MCF 10A (cell line): ENCODE results near the gene ATPAF1. TPM values are rescaled to one million over a fixed set of nuclear protein-coding genes. Genes with fewer than 3 reads are reported as not detected.
"Not testable (repeated sequence)": the region's sequence is repeated elsewhere in the genome, so short reads cannot be mapped to it uniquely, and the experiment has no call there.

ENCODE experiments used
- BruUV-seq: library from RNA; stranded (reverse); fragments of 400-500 nt; replicated peaks from 2 replicates; lab custom pipeline; 2021; lab: Mats Ljungman, UMichigan
- CTCF ChIA-PET: fragments of 300-600 bp; sonication (Branson Sonifier 250); formaldehyde crosslinking; extraction: SDS; loops from one replicate; lab custom pipeline; 2021; ENCODE audit warnings: antibody characterized with exemption, inconsistent platforms; lab: Yijun Ruan, JAX
- POLR2A ChIA-PET: fragments of 300-600, 350-650 bp; sonication (Branson Sonifier 250); formaldehyde crosslinking; extraction: SDS; loops from one replicate; lab custom pipeline; 2020; ENCODE audit warnings: antibody characterized with exemption, inconsistent platforms; lab: Yijun Ruan, JAX
- DNase-seq: peaks from one replicate; pipeline ENCODE4 v3.0.0-alpha.2; 2018; ENCODE audit not compliant: unreplicated experiment
- H3K27ac Mint-ChIP-seq: one replicate; pipeline ENCODE4 v1.8.0; 2022; ENCODE audit warnings: mild to moderate bottlenecking, low read depth, mixed read lengths; ENCODE audit not compliant: unreplicated experiment
- H3K27me3 Mint-ChIP-seq: one replicate; pipeline ENCODE4 v1.8.0; 2022; ENCODE audit warnings: mixed read lengths; ENCODE audit not compliant: insufficient read depth, unreplicated experiment
- H3K36me3 Mint-ChIP-seq: one replicate; pipeline ENCODE4 v1.8.0; 2022; ENCODE audit warnings: mild to moderate bottlenecking, moderate library complexity, mixed read lengths; ENCODE audit not compliant: insufficient read depth, unreplicated experiment
- H3K4me1 Mint-ChIP-seq: one replicate; pipeline ENCODE4 v1.8.0; 2022; ENCODE audit warnings: mixed read lengths; ENCODE audit not compliant: insufficient read depth, unreplicated experiment
- H3K4me3 Mint-ChIP-seq: one replicate; pipeline ENCODE4 v1.8.0; 2022; ENCODE audit warnings: mild to moderate bottlenecking, moderate library complexity, mixed read lengths; ENCODE audit not compliant: unreplicated experiment
- H3K9me3 Mint-ChIP-seq: one replicate; pipeline ENCODE4 v1.8.0; 2022; ENCODE audit warnings: mixed read lengths; ENCODE audit not compliant: unreplicated experiment
- intact Hi-C: fragments of 100-400 bp; cut with micrococcal nuclease; formaldehyde crosslinking; loops from 2 replicates; pipeline ENCODE4 v1.14.1; 2022
- total RNA-seq: library from RNA; stranded (reverse); gene quantifications from 2 replicates; pipeline ENCODE4 v1.2.3, GENCODE V29; 2022
- TF ChIP-seq, protein P1 (sequence below): fragments of 200-600 bp; IDR thresholded peaks from one replicate; pipeline ENCODE4 v1.8.0; 2022; ENCODE audit warnings: antibody characterized with exemption, mild to moderate bottlenecking; ENCODE audit not compliant: unreplicated experiment

The ATPAF1 gene
- total RNA-seq, 1 experiment from 2014 or later: 43.2 TPM

DNA sequence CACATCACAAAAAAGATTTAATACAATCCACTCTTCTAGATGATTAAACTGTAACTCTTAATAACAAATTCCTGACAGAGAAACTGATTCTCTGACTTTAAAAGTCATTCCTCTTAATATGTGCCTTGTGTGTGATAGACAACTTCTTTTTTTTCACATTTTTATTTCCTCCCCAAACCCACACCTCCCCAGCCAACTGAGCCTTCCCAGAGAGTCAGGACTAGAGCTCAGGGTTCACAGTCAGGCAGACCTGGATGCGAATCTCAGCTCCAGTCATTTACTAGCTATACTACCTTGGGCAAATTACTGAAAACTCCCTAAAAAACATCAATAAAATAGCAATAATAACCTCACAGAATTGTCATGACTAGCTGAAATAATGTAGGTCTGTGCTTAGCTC lies 14.2 kb downstream of the ATPAF1 start:
- ChIA-PET POLR2A (interaction anchor here (1.7 to 2.1 kb wide), 2 partner anchors 10 to 13 kb away, joined by 6 to 7 read pairs; partner anchors contain the start of gene ATPAF1), CTCF (interaction anchor here (0.6 to 1.3 kb wide), 2 partner anchors 11 to 49 kb away, joined by 3 to 4 read pairs; no protein-coding TSS in a partner anchor)
- Mint-ChIP-seq H3K36me3 (peaks cover 59% of the 10 kb centered on the region), H3K4me3 (no peak overlapping the region), H3K27ac (no peak overlapping the region), H3K9me3 (no peaks in the 10 kb centered on the region), H3K4me1 (no peaks in the 10 kb centered on the region), H3K27me3 (no peaks in the 10 kb centered on the region)
- TF ChIP-seq, protein P1, sequence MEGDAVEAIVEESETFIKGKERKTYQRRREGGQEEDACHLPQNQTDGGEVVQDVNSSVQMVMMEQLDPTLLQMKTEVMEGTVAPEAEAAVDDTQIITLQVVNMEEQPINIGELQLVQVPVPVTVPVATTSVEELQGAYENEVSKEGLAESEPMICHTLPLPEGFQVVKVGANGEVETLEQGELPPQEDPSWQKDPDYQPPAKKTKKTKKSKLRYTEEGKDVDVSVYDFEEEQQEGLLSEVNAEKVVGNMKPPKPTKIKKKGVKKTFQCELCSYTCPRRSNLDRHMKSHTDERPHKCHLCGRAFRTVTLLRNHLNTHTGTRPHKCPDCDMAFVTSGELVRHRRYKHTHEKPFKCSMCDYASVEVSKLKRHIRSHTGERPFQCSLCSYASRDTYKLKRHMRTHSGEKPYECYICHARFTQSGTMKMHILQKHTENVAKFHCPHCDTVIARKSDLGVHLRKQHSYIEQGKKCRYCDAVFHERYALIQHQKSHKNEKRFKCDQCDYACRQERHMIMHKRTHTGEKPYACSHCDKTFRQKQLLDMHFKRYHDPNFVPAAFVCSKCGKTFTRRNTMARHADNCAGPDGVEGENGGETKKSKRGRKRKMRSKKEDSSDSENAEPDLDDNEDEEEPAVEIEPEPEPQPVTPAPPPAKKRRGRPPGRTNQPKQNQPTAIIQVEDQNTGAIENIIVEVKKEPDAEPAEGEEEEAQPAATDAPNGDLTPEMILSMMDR: no peak
- no peak for DNase-seq
- BruUV-seq: no TSS peak
- intact Hi-C loops: no loop called here

DNA sequence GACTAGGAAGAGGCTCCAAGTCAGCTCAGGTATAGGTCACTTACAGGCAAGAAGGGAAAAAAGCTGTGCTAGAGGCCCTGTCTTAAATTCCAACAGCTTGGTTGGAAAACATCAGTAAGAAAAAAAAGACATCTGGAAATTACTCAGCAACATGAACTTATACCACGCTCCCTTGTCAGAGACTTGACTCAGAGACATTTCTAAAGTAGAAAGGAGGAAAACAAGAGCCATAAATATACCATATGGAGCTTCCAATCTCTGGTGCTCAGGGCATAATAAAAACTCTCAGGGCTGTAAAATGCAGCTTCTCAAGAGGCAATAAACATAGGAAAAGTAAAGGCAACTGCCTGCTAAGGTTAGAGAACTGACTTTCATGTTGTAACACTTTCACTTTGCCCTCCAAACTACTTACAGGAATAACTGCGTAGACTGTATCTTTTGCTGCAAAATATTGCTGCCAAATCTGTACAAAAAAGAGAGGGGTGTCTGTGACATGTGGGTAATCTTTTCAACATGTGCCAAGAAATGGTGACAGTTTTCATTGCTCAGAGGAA lies 14.7 kb downstream of the ATPAF1 start:
- Mint-ChIP-seq H3K27ac (no peak overlapping the region), H3K36me3 (peaks cover 63% of the 10 kb centered on the region), H3K27me3 (no peaks in the 10 kb centered on the region), H3K9me3 (no peaks in the 10 kb centered on the region), H3K4me1 (no peaks in the 10 kb centered on the region), H3K4me3 (no peak overlapping the region)
- no peak for DNase-seq
- ChIA-PET CTCF (interaction anchor here (0.6 to 1.3 kb wide), 2 partner anchors 12 to 48 kb away, joined by 3 to 4 read pairs; no protein-coding TSS in a partner anchor), POLR2A (interaction anchor here (0.7 to 2.1 kb wide), 3 partner anchors 10 to 1047 kb away, joined by 3 to 7 read pairs (median 6); partner anchors contain the start of gene ATPAF1)
- TF ChIP-seq, protein P1: no peak
- intact Hi-C loops: no loop called here
- BruUV-seq: no TSS peak

DNA sequence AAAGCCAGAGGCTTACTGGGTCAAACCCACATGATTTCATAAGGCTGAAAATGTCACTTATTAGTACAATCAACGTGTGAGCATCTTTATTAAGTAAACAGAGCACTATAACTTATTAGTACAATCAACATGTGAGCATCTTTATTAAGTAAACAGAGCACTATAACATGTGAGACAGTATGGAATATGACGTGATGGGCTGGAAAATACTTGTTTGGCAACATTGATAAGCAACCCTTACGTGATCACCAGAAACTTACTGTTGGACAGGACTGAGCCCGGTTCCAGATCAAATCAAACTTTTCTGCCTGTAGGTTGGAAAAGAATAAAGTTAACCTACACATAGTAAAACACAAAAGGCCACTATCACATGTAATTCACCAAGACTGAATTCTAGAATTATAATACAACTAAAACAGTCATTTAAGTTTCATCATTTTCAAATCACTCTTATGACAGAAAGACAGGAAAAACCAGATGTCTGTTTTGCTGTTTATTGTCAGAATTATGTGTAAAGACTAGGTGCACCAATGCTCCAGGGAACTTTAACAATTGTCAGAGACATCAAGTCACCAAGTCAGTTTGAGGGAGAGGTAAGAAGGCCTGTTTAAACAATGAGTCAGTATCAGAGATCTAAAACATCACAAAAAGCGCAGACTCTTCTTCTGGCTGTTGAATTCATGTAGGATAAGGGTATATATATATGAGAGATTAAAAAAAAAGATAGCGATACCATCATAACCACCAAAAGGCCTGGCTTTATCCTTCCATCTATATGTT lies 15.7 kb downstream of the ATPAF1 start:
- ChIA-PET CTCF (interaction anchor here (0.6 to 0.7 kb wide), 3 partner anchors 11 to 244 kb away, joined by 3 to 7 read pairs (median 3); no protein-coding TSS in a partner anchor), POLR2A (interaction anchor here (0.6 to 0.7 kb wide), 3 partner anchors 9 to 1046 kb away, joined by 3 read pairs; no protein-coding TSS in a partner anchor)
- Mint-ChIP-seq H3K9me3 (no peaks in the 10 kb centered on the region), H3K4me3 (no peak overlapping the region), H3K36me3 (peaks cover 57% of the 10 kb centered on the region), H3K4me1 (no peaks in the 10 kb centered on the region), H3K27me3 (no peaks in the 10 kb centered on the region), H3K27ac (no peak overlapping the region)
- TF ChIP-seq, protein P1: no peak
- intact Hi-C loops: no loop called here
- DNase-seq: no peak
- BruUV-seq: no TSS peak

DNA sequence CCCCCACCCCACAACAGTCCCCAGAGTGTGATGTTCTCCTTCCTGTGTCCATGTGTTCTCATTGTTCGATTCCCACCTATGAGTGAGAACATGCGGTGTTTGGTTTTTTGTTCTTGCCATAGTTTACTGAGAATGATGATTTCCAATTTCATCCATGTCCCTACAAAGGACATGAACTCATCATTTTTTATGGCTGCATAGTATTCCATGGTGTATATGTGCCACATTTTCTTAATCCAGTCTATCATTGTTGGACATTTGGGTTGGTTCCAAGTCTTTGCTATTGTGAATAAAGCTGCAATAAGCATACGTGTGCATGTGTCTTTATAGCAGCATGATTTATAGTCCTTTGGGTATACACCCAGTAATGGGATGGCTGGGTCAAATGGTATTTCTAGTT lies 17.0 kb downstream of the ATPAF1 start:
- H3K4me3 Mint-ChIP-seq, intact Hi-C loops, BruUV-seq, H3K27ac Mint-ChIP-seq, H3K9me3 Mint-ChIP-seq, DNase-seq, POLR2A ChIA-PET, H3K4me1 Mint-ChIP-seq, H3K27me3 Mint-ChIP-seq: not testable (repeated sequence)
- H3K36me3 Mint-ChIP-seq: peaks cover 52% of the 10 kb centered on the region
- CTCF ChIA-PET: interaction anchor here (1.2 kb wide), 1 partner anchor 10 kb away, joined by 3 read pairs; no protein-coding TSS in a partner anchor
